DOHH2 (cell line): Measurements from ENCODE around the gene BAIAP2.

Source experiments
- EZH2phosphoT487 ChIP-seq: fragments of 200-600 bp; sonication (generic); IDR thresholded peaks from 2 replicates; pipeline ENCODE4 v1.6.1; 2017; ENCODE audit warnings: borderline replicate concordance, mild to moderate bottlenecking, antibody characterized with exemption, low read length, moderate library complexity, mixed read lengths
- TF ChIP-seq, protein P1 (sequence below): fragments of 200-600 bp; sonication (generic); IDR thresholded peaks from one replicate; pipeline ENCODE4 v1.5.1; 2014; ENCODE audit warnings: antibody characterized with exemption, mild to moderate bottlenecking, low read depth, low read length; ENCODE audit not compliant: poor library complexity, severe bottlenecking

- TF ChIP-seq, protein P1, sequence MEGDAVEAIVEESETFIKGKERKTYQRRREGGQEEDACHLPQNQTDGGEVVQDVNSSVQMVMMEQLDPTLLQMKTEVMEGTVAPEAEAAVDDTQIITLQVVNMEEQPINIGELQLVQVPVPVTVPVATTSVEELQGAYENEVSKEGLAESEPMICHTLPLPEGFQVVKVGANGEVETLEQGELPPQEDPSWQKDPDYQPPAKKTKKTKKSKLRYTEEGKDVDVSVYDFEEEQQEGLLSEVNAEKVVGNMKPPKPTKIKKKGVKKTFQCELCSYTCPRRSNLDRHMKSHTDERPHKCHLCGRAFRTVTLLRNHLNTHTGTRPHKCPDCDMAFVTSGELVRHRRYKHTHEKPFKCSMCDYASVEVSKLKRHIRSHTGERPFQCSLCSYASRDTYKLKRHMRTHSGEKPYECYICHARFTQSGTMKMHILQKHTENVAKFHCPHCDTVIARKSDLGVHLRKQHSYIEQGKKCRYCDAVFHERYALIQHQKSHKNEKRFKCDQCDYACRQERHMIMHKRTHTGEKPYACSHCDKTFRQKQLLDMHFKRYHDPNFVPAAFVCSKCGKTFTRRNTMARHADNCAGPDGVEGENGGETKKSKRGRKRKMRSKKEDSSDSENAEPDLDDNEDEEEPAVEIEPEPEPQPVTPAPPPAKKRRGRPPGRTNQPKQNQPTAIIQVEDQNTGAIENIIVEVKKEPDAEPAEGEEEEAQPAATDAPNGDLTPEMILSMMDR: no peak
- TF ChIP-seq EZH2phosphoT487: no peak
Measured at GRCh38 chr17:81148986-81149533, 114.1 kb downstream of the BAIAP2 start.
